GM12872 (cell line): Measurements from ENCODE around the gene ASMTL.

Experiments used
- TF ChIP-seq, protein P1 (sequence below): IDR thresholded peaks from 3 replicates; pipeline ENCODE4 v1.5.1; 2011; ENCODE audit warnings: low read depth, mild to moderate bottlenecking, low read length, moderate library complexity; ENCODE audit not compliant: insufficient read depth

The ASMTL gene

DNA sequence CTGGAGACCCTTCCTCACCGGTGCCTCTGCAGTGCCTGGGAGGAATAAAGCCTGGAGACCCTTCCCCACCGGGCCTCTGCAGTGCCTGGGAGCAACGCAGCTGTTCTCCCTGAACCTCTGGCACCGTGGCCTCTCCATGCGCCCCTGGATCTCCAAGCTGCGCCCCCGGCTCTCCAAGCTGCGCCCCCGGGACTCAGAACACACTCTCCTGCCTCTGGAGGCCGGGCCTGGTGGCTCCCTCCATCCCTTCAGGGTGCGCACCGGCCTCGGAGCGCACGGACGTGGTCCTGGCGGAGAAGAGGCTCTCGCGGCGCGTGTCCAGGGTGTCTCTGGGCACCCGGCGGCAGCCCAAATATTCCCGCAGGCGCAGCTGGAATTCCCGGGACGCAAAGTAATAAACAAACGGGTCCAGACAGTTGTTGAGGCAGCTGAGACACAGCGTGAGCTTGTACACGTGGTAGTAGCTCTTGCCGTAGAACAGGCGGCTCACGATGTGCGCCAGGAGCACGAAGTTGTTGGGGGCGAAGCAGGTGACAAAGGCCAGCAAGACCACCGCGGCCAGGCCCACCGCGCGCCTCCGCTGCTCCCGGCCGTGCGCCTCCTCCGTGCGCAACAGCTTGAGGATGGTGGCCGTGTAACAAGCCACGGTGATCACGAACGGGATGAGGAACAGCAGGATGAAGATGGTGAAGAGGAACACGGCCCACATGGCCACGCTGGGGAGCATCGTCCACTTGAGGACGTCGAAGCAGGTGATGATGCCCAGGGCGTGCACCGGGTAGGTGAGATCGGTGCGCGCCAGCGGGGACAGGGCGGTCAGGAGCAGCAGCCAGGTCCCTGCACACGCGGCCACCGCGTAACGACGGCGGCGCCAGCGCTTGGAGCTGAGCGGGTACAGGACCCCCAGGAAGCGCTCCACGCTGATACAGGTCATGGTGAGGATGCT, 12.8 kb upstream of the ASMTL start:
- TF ChIP-seq, protein P1, sequence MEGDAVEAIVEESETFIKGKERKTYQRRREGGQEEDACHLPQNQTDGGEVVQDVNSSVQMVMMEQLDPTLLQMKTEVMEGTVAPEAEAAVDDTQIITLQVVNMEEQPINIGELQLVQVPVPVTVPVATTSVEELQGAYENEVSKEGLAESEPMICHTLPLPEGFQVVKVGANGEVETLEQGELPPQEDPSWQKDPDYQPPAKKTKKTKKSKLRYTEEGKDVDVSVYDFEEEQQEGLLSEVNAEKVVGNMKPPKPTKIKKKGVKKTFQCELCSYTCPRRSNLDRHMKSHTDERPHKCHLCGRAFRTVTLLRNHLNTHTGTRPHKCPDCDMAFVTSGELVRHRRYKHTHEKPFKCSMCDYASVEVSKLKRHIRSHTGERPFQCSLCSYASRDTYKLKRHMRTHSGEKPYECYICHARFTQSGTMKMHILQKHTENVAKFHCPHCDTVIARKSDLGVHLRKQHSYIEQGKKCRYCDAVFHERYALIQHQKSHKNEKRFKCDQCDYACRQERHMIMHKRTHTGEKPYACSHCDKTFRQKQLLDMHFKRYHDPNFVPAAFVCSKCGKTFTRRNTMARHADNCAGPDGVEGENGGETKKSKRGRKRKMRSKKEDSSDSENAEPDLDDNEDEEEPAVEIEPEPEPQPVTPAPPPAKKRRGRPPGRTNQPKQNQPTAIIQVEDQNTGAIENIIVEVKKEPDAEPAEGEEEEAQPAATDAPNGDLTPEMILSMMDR, result no peak

DNA sequence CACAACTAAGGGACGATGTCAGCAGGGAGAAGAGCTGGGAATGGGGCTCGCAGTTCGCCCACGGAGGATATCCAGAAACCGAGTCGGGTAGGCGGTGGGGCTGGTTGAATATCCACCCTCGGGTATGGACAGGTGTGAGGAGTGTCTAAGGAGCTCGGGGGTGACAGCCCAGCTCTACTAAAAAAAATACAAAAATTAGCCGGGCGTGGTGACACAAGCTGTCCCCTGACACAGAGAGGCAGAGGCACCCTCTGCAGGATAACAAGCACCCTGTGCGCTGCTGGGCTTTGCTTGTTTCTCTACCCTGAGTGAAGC, 12.2 kb upstream of the ASMTL start:
- TF ChIP-seq, protein P1, result no peak

DNA sequence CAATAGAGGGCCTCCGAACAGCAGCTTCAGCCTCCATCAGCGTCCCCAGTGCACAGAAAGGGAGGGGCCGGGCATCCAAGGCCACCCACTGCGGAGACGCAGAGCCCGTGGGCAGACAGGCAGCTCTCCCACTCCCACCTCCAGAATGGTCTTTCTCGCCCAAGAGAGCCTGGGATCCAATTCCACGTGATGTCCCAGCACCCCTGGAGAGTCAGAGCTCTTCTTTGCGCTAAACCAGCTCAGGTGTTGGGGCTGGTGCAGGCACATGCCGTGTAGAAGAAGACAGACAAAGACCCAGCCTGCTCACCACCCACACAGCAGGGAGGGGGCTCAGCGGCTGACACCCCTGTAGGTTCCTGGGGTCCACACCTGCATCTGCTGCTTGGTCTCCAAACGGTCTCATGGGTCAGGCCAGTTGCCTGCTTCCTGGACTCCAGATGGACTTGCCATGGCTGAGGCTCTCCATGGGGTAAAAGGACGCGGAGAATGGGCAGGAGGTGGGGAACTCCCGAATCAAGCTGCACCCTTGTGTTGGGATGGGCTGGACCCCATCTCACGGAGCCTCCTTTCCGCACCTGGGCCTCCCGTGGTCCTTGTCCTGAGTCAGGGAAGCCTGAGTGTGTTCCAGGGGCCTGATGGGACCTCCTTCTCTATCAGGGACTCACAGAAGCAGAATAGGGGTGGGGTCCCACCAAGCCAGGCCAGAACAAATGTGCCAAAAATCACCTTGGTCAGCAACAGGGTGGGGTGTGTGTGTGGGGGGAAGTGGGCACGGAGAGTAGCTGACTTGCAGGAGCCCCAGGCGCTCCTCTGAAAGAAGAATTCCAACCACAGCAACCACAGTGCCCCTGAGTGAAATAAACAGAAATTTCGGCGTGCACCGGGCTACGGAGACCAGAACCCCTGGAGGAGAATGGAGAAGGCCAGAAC, 11.6 kb upstream of the ASMTL start:
- TF ChIP-seq, protein P1, result no peak

DNA sequence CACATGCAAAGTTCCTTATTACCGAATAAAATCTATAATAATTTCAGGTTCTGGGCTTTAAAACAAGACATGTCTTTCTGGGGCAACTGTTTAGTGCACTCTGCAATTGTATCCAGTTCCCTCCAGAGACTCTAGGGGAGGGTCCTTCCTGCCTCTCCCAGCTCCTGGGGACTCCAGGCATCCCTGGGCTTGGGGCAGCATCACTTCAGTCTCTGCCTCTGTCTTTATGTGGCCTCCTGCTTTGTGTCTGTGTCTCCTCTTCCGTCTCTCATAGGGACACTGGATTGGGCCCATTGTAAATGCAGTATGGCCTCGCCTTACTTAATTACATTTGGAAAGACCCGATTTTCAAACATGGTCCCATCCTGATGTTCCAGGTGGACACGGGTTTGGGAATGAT, 10.9 kb upstream of the ASMTL start:
- TF ChIP-seq, protein P1, result no peak

DNA sequence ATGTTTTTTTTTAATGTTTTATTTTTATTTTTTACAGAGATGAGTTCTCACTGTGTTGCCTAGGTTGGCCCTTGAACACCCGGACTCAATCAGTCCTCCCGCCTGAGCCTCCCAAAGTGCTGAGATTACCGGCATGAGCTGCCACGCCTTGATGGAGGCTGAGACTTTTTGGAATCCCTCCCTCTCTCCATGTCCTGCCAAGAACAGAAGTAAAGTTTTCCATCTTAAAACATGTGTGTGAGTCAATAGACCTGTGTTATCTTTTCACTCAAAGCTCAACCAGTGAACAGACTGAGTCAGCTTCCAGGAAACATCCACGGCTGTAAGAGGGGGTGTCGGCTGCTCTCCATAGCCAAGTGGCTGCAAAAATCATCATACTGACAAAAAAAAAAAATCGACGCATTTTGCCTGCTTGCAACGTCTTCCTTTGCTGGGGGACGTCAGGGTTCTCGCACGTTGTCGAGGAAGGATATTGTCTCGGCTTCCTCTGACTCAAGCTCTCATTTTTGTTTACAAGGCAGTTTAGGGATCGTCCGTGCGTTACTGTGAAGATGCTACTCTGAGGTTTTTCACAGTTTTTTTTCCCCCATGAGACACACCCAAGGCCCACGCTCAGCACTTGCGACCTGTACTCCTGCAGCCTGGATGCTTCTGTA, 10.0 kb upstream of the ASMTL start:
- TF ChIP-seq, protein P1, result no peak

DNA sequence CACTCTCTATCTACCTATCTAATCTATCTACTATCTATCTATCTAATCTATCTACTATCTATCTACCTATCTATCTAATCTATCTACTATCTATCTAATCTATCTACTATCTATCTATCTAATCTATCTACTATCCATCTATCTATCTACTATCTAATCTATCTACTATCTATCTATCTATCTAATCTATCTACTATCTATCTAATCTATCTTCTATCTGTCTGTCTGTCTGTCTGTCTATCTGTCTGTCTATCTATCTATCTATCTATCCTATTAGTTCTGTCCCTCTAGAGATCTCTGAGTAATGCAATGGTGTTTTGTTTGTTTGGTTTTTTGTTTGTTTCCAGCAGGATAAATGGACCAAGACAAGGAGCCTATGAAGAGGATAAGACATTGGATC, 9.4 kb upstream of the ASMTL start:
- TF ChIP-seq, protein P1, result no peak

DNA sequence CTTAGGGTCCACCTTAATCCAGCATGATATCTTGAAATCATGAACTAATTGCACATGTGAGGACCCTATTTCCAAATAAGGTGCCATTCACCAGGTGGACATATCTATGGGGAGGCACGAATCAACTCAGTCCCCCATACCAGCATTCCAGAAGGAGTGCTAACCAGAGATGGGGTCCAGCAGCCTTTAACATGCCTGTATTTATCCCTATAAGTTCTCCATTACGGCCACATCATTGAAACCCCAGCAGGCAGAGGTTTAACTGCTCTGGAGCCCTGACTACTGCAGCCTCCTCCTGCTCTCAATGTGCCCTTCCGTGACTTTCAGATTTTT, 3.2 kb upstream of the ASMTL start:
- TF ChIP-seq, protein P1, result no peak
